Muscle layer of colon (tissue), 2 donors: ENCODE results near the gene EIF1AD.

Experiments
- H3K27ac ChIP-seq: one replicate; pipeline ENCODE4 v1.7.0; 2013; ENCODE audit warnings: low read depth, mild to moderate bottlenecking, low read length, moderate library complexity
- H3K27me3 ChIP-seq, 2 donors: one replicate each; pipeline ENCODE4 v1.7.0; 2013; ENCODE audit warnings: low read length in 2 of 2, mild to moderate bottlenecking in 2 of 2; ENCODE audit not compliant: insufficient read depth in 2 of 2, control insufficient read depth in 1 of 2
- H3K36me3 ChIP-seq: one replicate; pipeline ENCODE4 v1.7.0; 2013; ENCODE audit warnings: mild to moderate bottlenecking, low read length; ENCODE audit not compliant: insufficient read depth
- H3K4me1 ChIP-seq: one replicate; pipeline ENCODE4 v1.7.0; 2013; ENCODE audit warnings: mild to moderate bottlenecking, low read length; ENCODE audit not compliant: insufficient read depth
- H3K4me3 ChIP-seq, 2 donors: one replicate each; pipeline ENCODE4 v1.7.0; 2013; ENCODE audit warnings: low read length in 2 of 2, low read depth in 1 of 2, mild to moderate bottlenecking in 1 of 2, moderate library complexity in 1 of 2
- H3K9ac ChIP-seq: one replicate; pipeline ENCODE4 v1.7.0; 2013; ENCODE audit warnings: low read length
- H3K9me3 ChIP-seq: one replicate; pipeline ENCODE4 v1.7.0; 2013; ENCODE audit warnings: mild to moderate bottlenecking, low read length
- donor health status: abdominal sarcoma.
- donor health status: Adenocarcinoma of cecum.

Gene EIF1AD

GRCh38 chr11:65976216-65977176 is 25.5 kb downstream of the EIF1AD start:
- H3K9ac ChIP-seq: no peak overlapping the region
- H3K27me3 ChIP-seq: no peaks in the 10 kb centered on the region
- H3K9me3 ChIP-seq: peaks cover 3% of the 10 kb centered on the region
- no peak overlapping the region for H3K27ac ChIP-seq
- no peaks in the 10 kb centered on the region for H3K4me1 ChIP-seq
- peaks cover 22% of the 10 kb centered on the region for H3K36me3 ChIP-seq
- H3K4me3 ChIP-seq: no peak overlapping the region

- peaks cover 22% of the 10 kb centered on the region for H3K36me3 ChIP-seq
- peaks cover 3% of the 10 kb centered on the region for H3K9me3 ChIP-seq
- H3K9ac ChIP-seq: no peak overlapping the region
- no peak overlapping the region for H3K4me3 ChIP-seq
- no peaks in the 10 kb centered on the region for H3K27me3 ChIP-seq
- no peak overlapping the region for H3K27ac ChIP-seq
- no peaks in the 10 kb centered on the region for H3K4me1 ChIP-seq
Measured at GRCh38 chr11:65975771-65976170, 26.2 kb downstream of the EIF1AD start.

DNA sequence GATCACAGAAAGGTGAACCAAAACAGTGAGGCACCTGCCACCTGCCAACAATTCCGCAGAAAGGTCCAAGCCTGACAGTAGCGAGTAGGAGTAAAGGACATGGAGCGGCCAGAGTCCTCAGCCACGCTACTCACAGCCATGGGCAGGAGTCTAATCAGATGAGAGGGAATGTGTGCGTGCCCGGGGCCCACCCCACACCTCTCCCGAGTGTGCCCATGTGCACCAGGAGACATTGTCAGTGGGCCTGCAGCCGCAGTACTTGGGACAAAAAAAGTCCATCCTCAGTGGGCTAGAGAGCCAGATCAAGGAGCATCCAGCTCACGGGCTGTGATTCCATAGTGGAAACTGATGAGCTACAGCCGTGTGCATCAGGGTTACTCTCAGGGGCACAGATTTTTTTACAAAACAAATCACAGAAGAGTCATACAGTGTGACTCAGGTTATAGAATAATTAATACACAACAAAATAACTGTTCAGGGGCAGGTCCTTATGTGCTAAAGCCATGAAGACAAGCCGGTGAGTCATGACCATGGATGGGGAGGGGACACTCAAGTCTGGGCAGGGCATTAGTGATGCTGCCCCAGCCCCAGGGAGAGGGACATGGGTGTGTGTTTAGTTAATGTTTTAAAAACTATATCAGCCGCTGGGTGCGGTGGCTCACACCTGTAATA is 28.4 kb downstream of the EIF1AD start:
- Histone ChIP-seq H3K9me3 (peaks cover 3% of the 10 kb centered on the region), H3K9ac (no peak overlapping the region), H3K4me3 (no peak overlapping the region), H3K36me3 (peaks cover 38% of the 10 kb centered on the region), H3K4me1 (no peaks in the 10 kb centered on the region), H3K27ac (no peak overlapping the region), H3K27me3 (no peaks in the 10 kb centered on the region)

- H3K36me3 ChIP-seq: peaks cover 44% of the 10 kb centered on the region
- H3K4me3 ChIP-seq: no peak overlapping the region
- no peak overlapping the region for H3K27ac ChIP-seq
- no peaks in the 10 kb centered on the region for H3K27me3 ChIP-seq
- peaks cover 3% of the 10 kb centered on the region for H3K9me3 ChIP-seq
- H3K4me1 ChIP-seq: no peaks in the 10 kb centered on the region
- H3K9ac ChIP-seq: no peak overlapping the region
Measured at GRCh38 chr11:65972116-65972515, 29.8 kb downstream of the EIF1AD start.

GRCh38 chr11:65968600-65969482 is 33.1 kb downstream of the EIF1AD start:
- H3K4me1 ChIP-seq: peaks cover 6% of the 10 kb centered on the region
- no peak overlapping the region for H3K9ac ChIP-seq
- peaks cover 69% of the 10 kb centered on the region for H3K36me3 ChIP-seq
- H3K9me3 ChIP-seq: peaks cover 3% of the 10 kb centered on the region
- H3K27me3 ChIP-seq: no peaks in the 10 kb centered on the region
- no peak overlapping the region for H3K4me3 ChIP-seq
- no peak overlapping the region for H3K27ac ChIP-seq

GRCh38 chr11:65967329-65967934 is 34.5 kb downstream of the EIF1AD start:
- no peaks in the 10 kb centered on the region for H3K9me3 ChIP-seq
- no peaks in the 10 kb centered on the region for H3K27me3 ChIP-seq
- peaks cover 65% of the 10 kb centered on the region for H3K36me3 ChIP-seq
- no peak overlapping the region for H3K27ac ChIP-seq
- no peak overlapping the region for H3K4me3 ChIP-seq
- H3K9ac ChIP-seq: no peak overlapping the region
- peaks cover 20% of the 10 kb centered on the region for H3K4me1 ChIP-seq

DNA sequence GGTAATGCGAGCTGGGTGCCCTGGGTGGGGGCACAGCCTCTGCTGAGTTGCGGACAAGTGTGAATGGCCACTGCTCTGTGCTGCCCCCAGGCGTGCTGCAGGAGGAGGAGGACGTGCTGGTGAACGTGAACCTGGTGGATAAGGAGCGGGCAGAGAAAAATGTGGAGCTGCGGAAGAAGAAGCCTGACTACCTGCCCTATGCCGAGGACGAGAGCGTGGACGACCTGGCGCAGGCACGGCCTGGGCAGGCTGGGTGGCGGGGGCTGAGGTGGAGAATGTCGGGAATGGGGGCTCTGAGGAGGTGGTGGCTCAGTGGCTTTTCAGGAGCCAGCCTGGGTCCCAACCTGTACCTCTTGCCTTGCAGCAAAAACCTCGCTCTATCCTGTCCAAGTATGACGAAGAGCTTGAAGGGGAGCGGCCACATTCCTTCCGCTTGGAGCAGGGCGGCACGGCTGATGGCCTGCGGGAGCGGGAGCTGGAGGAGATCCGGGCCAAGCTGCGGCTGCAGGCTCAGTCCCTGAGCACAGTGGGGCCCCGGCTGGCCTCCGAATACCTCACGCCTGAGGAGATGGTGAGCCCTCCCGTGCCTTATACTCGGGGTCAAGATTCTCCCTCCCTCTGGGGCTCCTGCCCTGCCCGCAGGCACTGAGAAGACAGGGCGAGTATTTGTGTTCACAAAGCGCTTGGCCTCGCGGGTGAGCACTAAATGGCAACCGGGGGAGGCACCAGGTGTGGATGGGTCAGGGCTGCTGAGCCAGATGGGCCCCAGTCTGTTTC is 35.8 kb downstream of the EIF1AD start:
- H3K27me3 ChIP-seq: no peaks in the 10 kb centered on the region
- no peak overlapping the region for H3K4me3 ChIP-seq
- peaks cover 24% of the 10 kb centered on the region for H3K4me1 ChIP-seq
- H3K36me3 ChIP-seq: peaks cover 65% of the 10 kb centered on the region
- H3K9me3 ChIP-seq: no peaks in the 10 kb centered on the region
- H3K27ac ChIP-seq: no peak overlapping the region
- H3K9ac ChIP-seq: no peak overlapping the region

- Histone ChIP-seq H3K27me3 (no peaks in the 10 kb centered on the region), H3K4me1 (peaks cover 24% of the 10 kb centered on the region), H3K36me3 (peaks cover 60% of the 10 kb centered on the region), H3K9me3 (no peaks in the 10 kb centered on the region), H3K9ac (no peak overlapping the region), H3K4me3 (no peak overlapping the region), H3K27ac (no peak overlapping the region)
Measured at GRCh38 chr11:65964906-65965305, 37.1 kb downstream of the EIF1AD start.

GRCh38 chr11:65962141-65962564 is 39.8 kb downstream of the EIF1AD start:
- peak overlapping the region; percentile 87 for H3K9ac ChIP-seq
- peaks cover 24% of the 10 kb centered on the region for H3K4me1 ChIP-seq
- no peaks in the 10 kb centered on the region for H3K9me3 ChIP-seq
- peaks cover 35% of the 10 kb centered on the region for H3K36me3 ChIP-seq
- H3K4me3 ChIP-seq: peak overlapping the region; percentile 88 to 92
- H3K27ac ChIP-seq: peak overlapping the region; percentile 63
- peaks cover 0 to 4% of the 10 kb centered on the region in 2 donors for H3K27me3 ChIP-seq
